ENCODE data around the gene LDLRAD4. TPM values are rescaled to one million over a fixed set of nuclear protein-coding genes. Genes with fewer than 3 reads are reported as not detected.

Gene LDLRAD4
- total RNA-seq, 4 donors from 2014 or later, result 23.9 to 38.3 (median 27.0) TPM

DNA sequence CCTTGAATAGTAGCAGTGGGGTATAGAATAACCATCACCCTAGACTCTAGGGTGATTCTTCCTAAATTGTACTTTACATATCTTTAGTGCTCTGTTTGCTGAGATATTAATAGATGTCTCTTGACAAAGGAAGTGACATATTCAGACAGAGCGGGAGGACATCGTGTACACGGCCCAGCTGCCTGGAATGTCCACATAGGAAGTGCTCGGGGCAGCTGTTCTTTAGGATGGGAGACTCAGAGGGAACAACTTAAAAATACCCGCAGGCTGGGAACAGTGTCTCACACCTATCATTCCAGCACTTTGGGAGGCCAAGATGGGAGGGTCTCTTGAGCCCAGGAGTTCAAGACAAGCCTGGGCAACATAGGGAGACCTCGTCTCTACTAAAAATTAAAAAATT, 301.7 kb downstream of the LDLRAD4 start:
- TF ChIP-seq, protein P1, sequence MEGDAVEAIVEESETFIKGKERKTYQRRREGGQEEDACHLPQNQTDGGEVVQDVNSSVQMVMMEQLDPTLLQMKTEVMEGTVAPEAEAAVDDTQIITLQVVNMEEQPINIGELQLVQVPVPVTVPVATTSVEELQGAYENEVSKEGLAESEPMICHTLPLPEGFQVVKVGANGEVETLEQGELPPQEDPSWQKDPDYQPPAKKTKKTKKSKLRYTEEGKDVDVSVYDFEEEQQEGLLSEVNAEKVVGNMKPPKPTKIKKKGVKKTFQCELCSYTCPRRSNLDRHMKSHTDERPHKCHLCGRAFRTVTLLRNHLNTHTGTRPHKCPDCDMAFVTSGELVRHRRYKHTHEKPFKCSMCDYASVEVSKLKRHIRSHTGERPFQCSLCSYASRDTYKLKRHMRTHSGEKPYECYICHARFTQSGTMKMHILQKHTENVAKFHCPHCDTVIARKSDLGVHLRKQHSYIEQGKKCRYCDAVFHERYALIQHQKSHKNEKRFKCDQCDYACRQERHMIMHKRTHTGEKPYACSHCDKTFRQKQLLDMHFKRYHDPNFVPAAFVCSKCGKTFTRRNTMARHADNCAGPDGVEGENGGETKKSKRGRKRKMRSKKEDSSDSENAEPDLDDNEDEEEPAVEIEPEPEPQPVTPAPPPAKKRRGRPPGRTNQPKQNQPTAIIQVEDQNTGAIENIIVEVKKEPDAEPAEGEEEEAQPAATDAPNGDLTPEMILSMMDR (IDR thresholded peaks at IDR 0.05), result no peak
- DNase-seq (ENCODE audit: low spot score) (no peak), ATAC-seq (ENCODE audit: low FRiP score) (peak; percentile 50)

DNA sequence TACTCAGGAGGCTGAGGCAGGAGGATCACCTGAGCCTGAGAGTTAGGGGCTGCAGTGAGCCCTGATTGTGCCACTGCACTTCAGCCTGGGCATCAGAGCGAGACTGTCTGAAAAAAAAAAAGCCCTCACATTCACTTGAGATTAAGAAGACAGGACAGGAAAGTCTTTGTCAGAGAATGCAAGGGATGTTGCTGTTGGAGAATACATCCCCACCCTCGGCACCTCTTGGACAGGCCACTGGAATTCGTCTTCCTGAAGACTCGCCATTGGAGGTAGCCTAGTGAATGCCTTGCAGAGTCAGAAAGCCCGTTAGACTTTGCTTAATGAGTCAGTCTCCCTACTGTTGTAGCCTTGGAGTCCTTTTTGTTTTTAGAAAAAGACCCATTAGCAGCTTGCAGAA, 302.2 kb downstream of the LDLRAD4 start:
- ATAC-seq (ENCODE audit: low FRiP score) (no peak), DNase-seq (ENCODE audit: low spot score) (no peak)
- TF ChIP-seq, protein P1 (IDR thresholded peaks at IDR 0.05), result no peak

DNA sequence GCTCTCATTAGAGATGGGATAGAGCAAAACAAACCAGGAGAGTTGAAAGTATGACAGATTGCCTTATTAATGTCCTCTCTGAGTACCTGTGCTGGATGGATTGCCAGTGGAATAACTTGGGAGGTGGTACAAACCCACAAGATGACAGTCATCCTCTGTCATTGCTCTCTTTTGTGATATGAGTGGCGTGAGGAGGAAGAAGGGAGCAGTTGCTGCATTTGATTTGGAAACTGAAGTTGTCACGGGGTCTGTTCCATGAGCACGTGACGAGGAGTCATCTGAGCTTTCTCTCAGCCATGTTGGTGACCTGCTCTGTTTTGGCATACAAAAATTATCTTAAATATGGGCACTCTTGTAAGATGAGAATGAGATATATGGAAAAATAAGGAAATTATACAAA, 302.9 kb downstream of the LDLRAD4 start:
- TF ChIP-seq, protein P1 (IDR thresholded peaks at IDR 0.05), result no peak
- ATAC-seq (ENCODE audit: low FRiP score) (no peak), DNase-seq (ENCODE audit: low spot score) (no peak)

DNA sequence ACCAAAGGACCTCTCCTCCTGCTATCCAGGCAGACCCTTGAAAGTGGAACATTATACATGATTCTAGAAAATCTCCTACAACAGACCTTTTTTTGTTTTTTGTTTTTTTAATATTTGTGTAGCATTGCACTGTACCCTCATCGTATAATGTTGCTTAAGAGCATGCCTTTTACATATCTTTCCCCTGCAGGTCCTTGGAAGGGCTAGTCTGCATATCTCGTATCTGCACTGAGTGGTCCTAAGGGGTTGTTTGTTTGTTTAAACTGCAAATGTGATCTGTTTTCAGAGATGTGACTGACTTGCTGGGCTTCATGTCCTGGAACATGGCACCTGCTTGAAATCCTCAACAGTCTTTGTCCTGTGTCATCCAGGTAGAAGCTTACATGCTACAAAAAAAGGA, 303.7 kb downstream of the LDLRAD4 start:
- no peak for DNase-seq (ENCODE audit: low spot score)
- TF ChIP-seq, protein P1 (IDR thresholded peaks at IDR 0.05), result no peak
- ATAC-seq (ENCODE audit: low FRiP score), result no peak

DNA sequence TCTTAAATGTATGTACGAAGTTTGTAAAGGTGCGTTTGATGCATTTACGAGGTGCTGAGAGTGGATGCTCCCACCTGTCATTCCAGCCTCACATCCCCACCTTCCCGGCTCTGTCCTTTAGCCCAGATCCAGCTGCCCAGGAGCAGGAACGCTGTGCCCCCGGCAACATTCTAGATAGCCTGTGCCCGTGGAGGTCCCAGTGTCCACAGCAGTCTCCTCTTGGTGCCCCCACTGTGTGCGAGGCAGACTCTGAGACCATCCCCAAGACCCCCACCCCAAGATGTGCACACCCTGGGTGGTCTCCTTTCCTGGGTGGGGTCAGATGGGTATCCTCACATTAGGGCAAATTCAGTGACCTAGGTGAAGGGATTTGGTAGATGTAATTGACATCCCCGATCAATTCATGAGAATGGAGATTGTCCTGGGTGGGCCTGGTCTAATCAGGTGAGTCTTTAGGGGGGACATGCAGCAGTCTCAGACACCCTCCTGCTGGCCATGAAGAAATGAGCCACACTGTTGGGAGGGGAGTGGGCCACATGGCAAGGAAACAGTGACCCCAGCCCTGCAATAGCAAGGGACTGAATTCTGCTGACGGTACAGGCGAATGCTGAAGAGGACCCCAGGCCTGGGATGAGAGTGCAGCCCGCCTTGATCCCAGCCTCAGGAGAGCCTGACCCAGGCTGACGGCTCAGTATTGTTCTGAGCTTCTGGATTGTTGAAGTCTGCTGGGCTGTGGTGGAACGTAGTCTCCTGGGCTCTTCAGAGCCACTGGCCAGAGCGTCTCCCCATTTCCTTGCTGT, 304.5 kb downstream of the LDLRAD4 start:
- DNase-seq (ENCODE audit: low spot score) (no peak), ATAC-seq (ENCODE audit: low FRiP score) (no peak)
- TF ChIP-seq, protein P1 (IDR thresholded peaks at IDR 0.05), result no peak

DNA sequence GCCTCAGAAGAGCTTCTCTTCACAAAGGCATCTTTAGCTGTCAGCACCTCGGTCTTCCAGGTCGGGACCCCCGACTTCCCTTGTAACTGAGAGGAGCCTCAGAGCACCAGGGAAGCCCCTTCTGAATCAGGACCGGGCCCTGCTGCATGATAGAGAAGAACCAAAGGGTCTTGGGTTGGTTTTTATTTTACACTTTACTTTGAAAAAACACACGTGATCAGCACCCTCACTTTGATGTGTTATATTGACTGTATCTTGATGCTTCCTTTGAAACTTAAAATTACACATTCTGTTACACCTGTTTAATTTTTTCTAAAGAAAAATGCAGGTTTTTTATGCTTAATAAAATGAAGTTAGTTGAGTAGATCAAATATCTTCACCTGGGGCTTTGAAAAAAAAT, 305.5 kb downstream of the LDLRAD4 start:
- no peak for DNase-seq (ENCODE audit: low spot score)
- no peak for ATAC-seq (ENCODE audit: low FRiP score)
- TF ChIP-seq, protein P1 (IDR thresholded peaks at IDR 0.05), result no peak

DNA sequence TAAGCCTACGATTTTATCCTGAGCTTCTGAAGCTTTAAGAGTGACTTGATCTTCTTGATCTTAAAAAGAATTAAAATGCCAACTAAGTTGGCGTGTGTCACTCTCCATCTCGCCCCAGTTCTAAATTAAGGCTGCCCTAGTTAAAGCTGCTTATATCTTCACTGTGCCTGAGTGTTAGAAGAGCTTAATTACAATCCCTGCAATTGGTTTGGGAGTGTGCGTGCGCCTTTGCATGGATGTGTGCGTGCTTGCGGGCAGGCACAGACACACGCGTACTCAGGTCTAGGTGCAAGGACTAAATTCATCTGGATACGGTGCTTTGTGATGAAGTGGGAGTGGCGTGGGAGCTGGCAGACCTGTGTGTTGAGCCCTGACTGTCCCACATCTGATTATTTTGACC, 306.3 kb downstream of the LDLRAD4 start:
- ATAC-seq (ENCODE audit: low FRiP score), result no peak
- TF ChIP-seq, protein P1 (IDR thresholded peaks at IDR 0.05), result no peak
- no peak for DNase-seq (ENCODE audit: low spot score)
